Stomach (tissue), 9 donors: Measurements from ENCODE around the gene KANK2. TPM values are rescaled to one million over a fixed set of nuclear protein-coding genes. Genes with fewer than 3 reads are reported as not detected.
"Not testable (repeated sequence)": the region's sequence is repeated elsewhere in the genome, so short reads cannot be mapped to it uniquely, and the experiment has no call there.

Experiments used
- DNase-seq, 2 donors: peaks; one replicate each; pipeline versions ENCODE4 v3.0.0 to v3.0.0-alpha.2; 2013 to 2019
- H3K27ac ChIP-seq, 5 donors: fragments of 200-600 bp in 4 of 5; sonication (generic) in 4 of 5; one replicate each; pipeline ENCODE4 v1.5.1; 2013 to 2019; ENCODE audit warnings: mild to moderate bottlenecking in 1 of 5, moderate library complexity in 1 of 5
- H3K27me3 ChIP-seq, 3 donors: fragments of 200-600 bp; sonication (generic); one replicate each; pipeline ENCODE4 v1.5.1; 2017 to 2019; ENCODE audit warnings: mixed run types in 1 of 3
- H3K36me3 ChIP-seq, 4 donors: fragments of 200-600 bp; sonication (generic); 1 replicate in 3 of 4; 2 replicates in 1 of 4; pipeline ENCODE4 v1.5.1; 2016 to 2019
- H3K4me1 ChIP-seq, 4 donors: fragments of 200-600 bp; sonication (generic); one replicate each; pipeline ENCODE4 v1.5.1; 2016 to 2019
- H3K4me3 ChIP-seq, 4 donors: fragments of 200-600 bp; sonication (generic) in 3 of 4; one replicate each; pipeline ENCODE4 v1.5.1; 2016 to 2019; ENCODE audit warnings: mild to moderate bottlenecking in 1 of 4
- H3K9me3 ChIP-seq, 4 donors: fragments of 200-600 bp; sonication (generic); one replicate each; pipeline ENCODE4 v1.5.1; 2016 to 2019
- EP300 ChIP-seq: sonication (generic); formaldehyde crosslinking; IDR thresholded peaks from one replicate; pipeline ENCODE4 v1.6.1; 2017; ENCODE audit warnings: antibody characterized with exemption
- POLR2A ChIP-seq, 4 donors: fragments of 450-650 bp; IDR thresholded peaks; one replicate each; pipeline ENCODE4 v1.6.1; 2016; ENCODE audit warnings: antibody characterized with exemption in 4 of 4, control low read depth in 2 of 4, mild to moderate bottlenecking in 1 of 4, moderate library complexity in 1 of 4
- POLR2AphosphoS5 ChIP-seq, 3 donors: sonication (generic); formaldehyde crosslinking; IDR thresholded peaks; one replicate each; pipeline ENCODE4 v1.6.1; 2016; ENCODE audit warnings: antibody characterized with exemption in 3 of 3
- WGBS, 5 donors: extraction: QIAGEN DNeasy Blood & Tissue Kit in 3 of 5; methylation state at CpG; one replicate each; pipeline versions ENCODE4 v1.1.5 to v1.1.7; 2013 to 2018; 5-methylcytosine and 5-hydroxymethylcytosine counted together
- intact Hi-C: fragments of 100-400 bp; cut with DNase I; formaldehyde crosslinking; loops from one replicate; pipeline ENCODE4 v1.15.1; 2023; ENCODE audit warnings: low total_unique reads
- polyA plus RNA-seq, 3 donors: library from polyadenylated mRNA; stranded (reverse); fragments of 200-250 nt; gene quantifications; one replicate each; pipeline ENCODE4 v1.2.3, GENCODE V29; 2013
- total RNA-seq, 5 donors: library from RNA; depleted of rRNA; stranded (reverse); fragments of >200 nt; gene quantifications; one replicate each; pipeline versions ENCODE4 v1.1.0 to v1.2.3, GENCODE V29; 2014 to 2016
- TF ChIP-seq, protein P1 (sequence below), 7 experiments: fragments of 450-650 bp in 4 of 7; fragments of 200-600 bp in 3 of 7; sonication (generic) in 3 of 7; IDR thresholded peaks; one replicate each; pipeline ENCODE4 v1.5.1; 2016 to 2019; ENCODE audit warnings: antibody characterized with exemption in 7 of 7, control low read depth in 2 of 7, mild to moderate bottlenecking in 1 of 7
- donor health status: healthy with polysubstance abuse.
- donor health status: Bipolar disorder and iron deficiency.
- donor health status: healthy.

Gene KANK2
- total and polyA plus RNA-seq, 8 donors, result 82.4 to 415 (median 174) TPM

DNA sequence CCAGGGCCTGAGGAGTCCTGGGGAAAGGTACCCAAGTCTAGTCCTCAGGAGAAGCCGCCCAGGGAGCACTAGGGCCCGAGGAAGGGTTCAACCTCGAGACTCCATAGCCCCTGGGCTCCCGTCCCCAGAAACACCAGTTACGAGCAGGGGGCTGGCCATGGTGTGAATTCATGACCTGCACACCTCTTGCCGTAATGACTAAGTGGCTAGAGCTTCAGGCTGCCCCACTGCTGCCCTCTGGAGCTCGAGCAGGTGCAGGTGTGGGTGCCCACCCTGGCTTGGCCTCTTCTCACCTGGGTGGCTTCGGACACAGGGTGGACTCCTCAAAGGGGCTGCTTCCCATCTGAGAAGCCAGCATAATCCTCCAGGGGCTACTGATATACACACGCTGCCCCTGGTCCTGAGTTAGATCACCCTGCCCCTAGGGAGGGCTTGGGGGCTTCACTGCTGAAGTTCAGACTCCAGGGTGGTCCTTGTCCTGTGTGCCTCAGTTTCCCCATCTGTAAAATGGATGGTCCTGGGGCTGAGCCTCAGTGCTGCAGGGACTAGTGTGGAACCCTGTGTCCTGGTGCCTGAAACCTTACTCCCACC is 55.3 kb downstream of the KANK2 start:
- intact Hi-C loops, result no loop called here
- no peak for TF ChIP-seq POLR2AphosphoS5 (IDR thresholded peaks at IDR 0.05)
- Histone ChIP-seq H3K27me3 (no peaks in the 10 kb centered on the region), H3K4me1 (peaks cover 63 to 72% (median 68%) of the 10 kb centered on the region in 4 donors), H3K36me3 (no peaks in the 10 kb centered on the region), H3K9me3 (no peaks in the 10 kb centered on the region), H3K27ac (peak overlapping the region; percentile 73 to 96 (median 93)), H3K4me3 (no peak overlapping the region)
- WGBS, 5 donors, result 62 to 72% (median 66%) methylated on average over 4 to 9 of the region's 9 CpGs
- peak in 1 of 2 donors; percentile 56 for DNase-seq

DNA sequence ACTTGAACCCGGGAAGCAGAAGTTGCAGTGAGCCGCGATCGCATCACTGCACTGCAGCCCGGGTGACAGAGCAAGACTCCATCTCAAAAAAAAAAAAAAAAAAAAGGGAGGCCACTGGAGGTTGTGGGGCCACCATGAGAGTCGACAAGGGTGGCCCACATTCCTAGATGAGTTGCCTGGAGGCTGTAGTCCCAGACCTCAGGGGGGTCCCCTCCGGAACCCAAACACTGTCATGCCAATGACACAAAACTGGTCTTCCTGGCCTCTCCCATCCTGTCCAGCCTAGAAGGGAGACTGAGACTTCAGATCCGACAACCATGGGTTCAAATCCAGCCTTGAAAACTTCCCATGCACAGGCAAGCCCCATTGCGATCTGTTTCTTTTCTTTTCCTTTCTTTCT is 56.4 kb downstream of the KANK2 start:
- Histone ChIP-seq H3K4me1 (peaks cover 63 to 78% (median 69%) of the 10 kb centered on the region in 4 donors), H3K9me3 (no peaks in the 10 kb centered on the region), H3K27ac (peak overlapping the region in 4 of 5 donors; percentile 93 to 96 (median 94)), H3K36me3 (no peaks in the 10 kb centered on the region), H3K27me3 (no peaks in the 10 kb centered on the region), H3K4me3 (no peak overlapping the region)
- TF ChIP-seq EP300 (no peak), POLR2A (IDR thresholded peaks at IDR 0.05) (no peak), POLR2AphosphoS5 (IDR thresholded peaks at IDR 0.05) (no peak)
- TF ChIP-seq, protein P1, sequence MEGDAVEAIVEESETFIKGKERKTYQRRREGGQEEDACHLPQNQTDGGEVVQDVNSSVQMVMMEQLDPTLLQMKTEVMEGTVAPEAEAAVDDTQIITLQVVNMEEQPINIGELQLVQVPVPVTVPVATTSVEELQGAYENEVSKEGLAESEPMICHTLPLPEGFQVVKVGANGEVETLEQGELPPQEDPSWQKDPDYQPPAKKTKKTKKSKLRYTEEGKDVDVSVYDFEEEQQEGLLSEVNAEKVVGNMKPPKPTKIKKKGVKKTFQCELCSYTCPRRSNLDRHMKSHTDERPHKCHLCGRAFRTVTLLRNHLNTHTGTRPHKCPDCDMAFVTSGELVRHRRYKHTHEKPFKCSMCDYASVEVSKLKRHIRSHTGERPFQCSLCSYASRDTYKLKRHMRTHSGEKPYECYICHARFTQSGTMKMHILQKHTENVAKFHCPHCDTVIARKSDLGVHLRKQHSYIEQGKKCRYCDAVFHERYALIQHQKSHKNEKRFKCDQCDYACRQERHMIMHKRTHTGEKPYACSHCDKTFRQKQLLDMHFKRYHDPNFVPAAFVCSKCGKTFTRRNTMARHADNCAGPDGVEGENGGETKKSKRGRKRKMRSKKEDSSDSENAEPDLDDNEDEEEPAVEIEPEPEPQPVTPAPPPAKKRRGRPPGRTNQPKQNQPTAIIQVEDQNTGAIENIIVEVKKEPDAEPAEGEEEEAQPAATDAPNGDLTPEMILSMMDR (IDR thresholded peaks at IDR 0.05), result no peak
- 89 to 96% (median 91%) methylated on average over 9 of the region's 9 CpGs for WGBS, 5 donors
- intact Hi-C loops, result no loop called here
- DNase-seq, result no peak

DNA sequence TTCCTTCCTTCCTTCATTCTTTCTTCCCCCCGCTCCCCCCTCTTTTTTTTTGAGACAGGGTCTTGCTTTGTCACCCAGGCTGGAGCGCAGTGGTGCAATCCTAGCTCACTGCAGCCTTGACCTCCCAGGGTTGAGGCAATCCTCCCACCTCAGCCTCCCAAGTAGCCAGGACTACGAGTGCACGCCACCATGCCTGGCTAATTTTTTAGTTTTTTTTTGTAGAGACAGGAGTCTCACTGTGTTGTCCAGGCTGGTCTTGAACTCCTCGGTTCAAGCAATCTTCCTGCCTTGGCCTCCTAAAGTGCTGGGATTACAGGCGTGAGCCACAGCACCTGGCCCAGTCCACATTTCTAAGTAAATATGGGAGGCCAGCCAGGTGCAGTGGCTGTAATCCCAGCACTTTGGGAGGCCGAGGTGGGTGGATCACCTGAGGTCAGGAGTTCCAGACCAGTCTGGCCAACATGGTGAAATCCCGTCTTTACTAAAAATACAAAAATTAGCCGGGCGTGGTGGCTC is 57.3 kb downstream of the KANK2 start:
- H3K27ac ChIP-seq, result peak overlapping the region; percentile 53 to 94 (median 93)
- H3K9me3 ChIP-seq, H3K27me3 ChIP-seq, intact Hi-C loops, H3K4me3 ChIP-seq, H3K36me3 ChIP-seq: not testable (repeated sequence)
- H3K4me1 ChIP-seq, result peaks cover 63 to 78% (median 69%) of the 10 kb centered on the region in 4 donors
- TF ChIP-seq POLR2AphosphoS5 (IDR thresholded peaks at IDR 0.05), result peak in 1 of 3 donors; percentile 26
- peak in 1 of 2 donors; percentile 72 for DNase-seq
- WGBS, 5 donors, result 56 to 69% (median 62%) methylated on average over 9 to 10 of the region's 10 CpGs

DNA sequence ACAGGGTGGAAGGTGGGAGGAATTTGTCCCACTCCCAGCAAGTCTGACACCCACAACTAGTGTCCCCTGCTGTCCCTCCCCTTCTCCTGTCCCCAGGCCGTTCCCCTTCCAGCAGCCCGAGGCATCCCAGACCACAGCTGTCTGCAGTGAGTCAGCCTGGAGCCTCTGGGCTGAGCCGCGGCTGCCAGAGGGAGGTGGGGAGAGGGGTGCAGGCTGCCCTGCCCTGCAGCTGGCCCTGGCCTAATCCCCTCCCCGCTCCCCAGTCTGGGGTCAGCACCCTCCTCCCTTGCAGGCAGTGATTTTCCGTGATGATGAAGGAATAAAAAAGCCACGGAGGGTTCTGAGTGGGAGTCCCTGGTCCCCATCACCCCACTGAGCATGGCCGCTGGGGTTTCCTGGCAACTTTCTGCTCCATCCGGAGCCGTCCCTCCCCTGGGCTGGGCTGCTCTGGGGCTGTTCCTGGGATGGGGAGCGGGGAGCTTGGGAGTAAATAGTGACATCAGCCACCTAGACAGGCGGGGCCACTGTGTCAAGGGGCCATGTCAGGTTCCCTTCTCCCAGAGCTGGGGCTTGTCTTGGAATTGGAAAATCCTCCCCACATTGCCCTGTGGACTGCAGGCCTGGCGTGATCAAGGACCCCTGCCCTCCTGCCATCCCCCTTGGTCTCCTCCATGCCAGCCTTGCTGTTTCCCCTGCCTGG is 58.6 kb downstream of the KANK2 start:
- H3K9me3 ChIP-seq, result no peaks in the 10 kb centered on the region
- H3K4me3 ChIP-seq, result peak overlapping the region in 2 of 4 donors; percentile 29 to 37
- 17 to 32% (median 23%) methylated on average over 8 to 13 of the region's 13 CpGs for WGBS, 5 donors
- no peak for TF ChIP-seq POLR2A (IDR thresholded peaks at IDR 0.05)
- TF ChIP-seq POLR2AphosphoS5 (IDR thresholded peaks at IDR 0.05), result peak; percentile 36 to 48 (median 38)
- peaks cover 0 to under 1% (median 0%) of the 10 kb centered on the region in 4 donors for H3K36me3 ChIP-seq
- intact Hi-C loops, result loop anchor here (2.0 kb wide), 1 partner anchor 64 kb away; no protein-coding TSS in a partner anchor
- H3K27ac ChIP-seq, result peak overlapping the region; percentile 81 to 94 (median 93)
- peak; percentile 68 to 88 for DNase-seq
- H3K27me3 ChIP-seq, result no peaks in the 10 kb centered on the region
- H3K4me1 ChIP-seq, result peaks cover 59 to 73% (median 66%) of the 10 kb centered on the region in 4 donors

DNA sequence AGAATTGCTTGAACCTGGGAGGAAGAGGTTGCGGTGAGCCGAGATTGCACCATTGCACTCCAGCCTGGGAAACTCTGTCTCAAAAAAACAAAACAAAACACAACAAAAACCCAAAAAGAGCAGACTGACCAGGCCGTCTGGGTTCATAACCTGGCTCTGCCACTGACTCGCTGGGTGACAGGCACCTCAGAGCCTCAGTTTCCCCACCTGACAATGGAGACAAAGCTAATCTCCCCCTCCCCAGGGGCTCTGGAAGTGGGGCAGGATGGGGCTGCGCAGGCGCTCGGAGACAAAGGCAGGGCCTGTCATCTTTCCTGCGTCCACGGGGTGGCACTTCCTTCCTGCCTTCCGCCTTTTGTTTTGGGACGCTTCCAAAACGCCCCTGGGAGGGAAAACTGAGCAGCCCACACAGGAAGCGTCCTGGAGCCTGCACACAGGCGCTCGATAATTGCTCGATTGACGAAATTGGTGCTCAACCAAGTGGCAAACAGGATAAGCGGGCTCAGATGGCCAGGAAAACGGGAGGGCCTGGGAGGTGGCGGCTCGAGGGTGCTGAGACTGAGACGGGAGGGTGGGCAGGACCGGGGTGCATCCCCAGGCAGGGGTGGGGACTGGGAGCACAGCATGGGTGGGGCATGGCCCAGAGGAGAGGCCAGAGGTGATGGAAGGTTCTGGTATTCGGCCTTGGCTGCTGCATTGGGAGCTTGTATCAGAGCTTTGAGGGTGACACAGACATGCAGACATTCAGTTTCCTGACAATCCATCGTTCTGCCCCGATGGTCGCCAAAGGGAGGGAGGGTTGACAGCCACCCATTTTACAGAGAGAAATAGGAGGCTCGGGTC is 59.6 kb downstream of the KANK2 start:
- WGBS, 5 donors, result 3 to 4% (median 4%) methylated on average over 24 to 28 of the region's 28 CpGs
- peak; percentile 77 to 94 for DNase-seq
- Histone ChIP-seq H3K9me3 (no peaks in the 10 kb centered on the region), H3K36me3 (peaks cover 5 to 11% (median 7%) of the 10 kb centered on the region in 4 donors), H3K27me3 (no peaks in the 10 kb centered on the region), H3K4me3 (peak overlapping the region; percentile 29 to 37 (median 32)), H3K27ac (peak overlapping the region; percentile 81 to 94 (median 93)), H3K4me1 (peaks cover 49 to 63% (median 56%) of the 10 kb centered on the region in 4 donors)
- TF ChIP-seq EP300 (no peak), POLR2AphosphoS5 (IDR thresholded peaks at IDR 0.05) (peak; percentile 41 to 76 (median 62)), POLR2A (IDR thresholded peaks at IDR 0.05) (no peak)
- TF ChIP-seq, protein P1 (IDR thresholded peaks at IDR 0.05), result peak in 5 of 7 experiments; percentile 78 to 93 (median 91)
- intact Hi-C loops, result loop anchor here (2.0 kb wide), 1 partner anchor 65 kb away; no protein-coding TSS in a partner anchor
